Gastroesophageal sphincter (tissue), 4 donors: ENCODE data around the gene SDK2. TPM values are rescaled to one million over a fixed set of nuclear protein-coding genes. Genes with fewer than 3 reads are reported as not detected.

Experiments used
- ATAC-seq: fragments of 150-250 bp; one replicate; pipeline ENCODE4 v1.9.1; 2016; ENCODE audit warnings: mild to moderate bottlenecking, moderate library complexity
- H3K27ac ChIP-seq, 4 donors: fragments of 200-600 bp; sonication (generic) in 3 of 4; 1 replicate in 3 of 4; 2 replicates in 1 of 4; pipeline ENCODE4 v1.5.1; 2016 to 2019
- H3K27me3 ChIP-seq: fragments of 200-600 bp; sonication (generic); one replicate; pipeline ENCODE4 v1.5.1; 2019
- H3K36me3 ChIP-seq, 2 donors: fragments of 200-600 bp; sonication (generic); one replicate each; pipeline ENCODE4 v1.5.1; 2019; ENCODE audit warnings: control low read depth in 1 of 2
- H3K4me1 ChIP-seq, 3 donors: fragments of 200-600 bp; sonication (generic); 1 replicate in 2 of 3; 2 replicates in 1 of 3; pipeline ENCODE4 v1.5.1; 2016 to 2019; ENCODE audit warnings: control low read depth in 2 of 3
- H3K4me3 ChIP-seq, 2 donors: fragments of 200-600 bp; sonication (generic); one replicate each; pipeline ENCODE4 v1.5.1; 2019; ENCODE audit warnings: mild to moderate bottlenecking in 1 of 2, moderate library complexity in 1 of 2
- H3K9me3 ChIP-seq, 3 donors: fragments of 200-600 bp; sonication (generic); one replicate each; pipeline ENCODE4 v1.5.1; 2017 to 2019; ENCODE audit warnings: control low read depth in 2 of 3
- EP300 ChIP-seq: sonication (generic); formaldehyde crosslinking; IDR thresholded peaks from one replicate; pipeline ENCODE4 v1.6.1; 2017; ENCODE audit warnings: antibody characterized with exemption, mild to moderate bottlenecking
- POLR2A ChIP-seq, 2 donors: fragments of 450-650 bp; IDR thresholded peaks; one replicate each; pipeline ENCODE4 v1.6.1; 2017; ENCODE audit warnings: antibody characterized with exemption in 2 of 2, mild to moderate bottlenecking in 2 of 2, moderate library complexity in 1 of 2
- POLR2AphosphoS5 ChIP-seq: sonication (generic); formaldehyde crosslinking; IDR thresholded peaks from one replicate; pipeline ENCODE4 v1.6.1; 2017; ENCODE audit warnings: antibody characterized with exemption
- WGBS, 2 donors: methylation state at CpG; one replicate each; pipeline ENCODE4 v1.1.5; 2018; ENCODE audit warnings: low coverage in 1 of 2; 5-methylcytosine and 5-hydroxymethylcytosine counted together
- total RNA-seq, 4 donors: library from RNA; depleted of rRNA; stranded (reverse); fragments of >200 nt; gene quantifications; one replicate each; pipeline ENCODE4 v1.1.0, GENCODE V29; 2016
- TF ChIP-seq, protein P1 (sequence below), 4 experiments: fragments of 200-600 bp in 2 of 4; fragments of 450-650 bp in 2 of 4; sonication (generic) in 1 of 4; IDR thresholded peaks; one replicate each; pipeline ENCODE4 v1.5.1; 2017 to 2019; ENCODE audit warnings: antibody characterized with exemption in 4 of 4, mild to moderate bottlenecking in 2 of 4, moderate library complexity in 2 of 4

The SDK2 gene
- total RNA-seq, 4 donors from 2014 or later, result 0.31 to 2.0 (median 0.78) TPM

DNA sequence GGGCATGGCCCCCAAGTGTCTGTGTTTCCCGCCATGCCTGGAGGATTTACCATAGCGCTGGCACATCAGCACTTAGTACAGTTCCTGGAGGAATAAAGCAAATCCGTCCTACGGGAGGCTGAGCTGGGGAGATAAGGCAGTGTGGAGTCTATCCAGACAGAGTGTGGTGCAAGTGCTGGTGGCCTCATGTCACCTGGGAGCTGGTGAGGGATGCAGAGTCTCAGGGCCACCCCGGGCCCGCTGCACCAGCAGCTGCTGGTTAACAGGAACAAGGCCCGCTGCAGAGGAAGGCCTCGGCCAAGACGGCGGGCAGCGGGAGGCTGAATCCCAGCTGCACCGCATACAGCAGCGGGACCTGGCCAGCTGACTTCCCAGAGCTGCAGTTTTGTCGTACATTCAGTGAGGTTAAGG, 275.1 kb downstream of the SDK2 start:
- H3K9me3 ChIP-seq, result no peaks in the 10 kb centered on the region
- H3K4me3 ChIP-seq, result no peak overlapping the region
- no peaks in the 10 kb centered on the region for H3K27me3 ChIP-seq
- no peak for ATAC-seq
- H3K36me3 ChIP-seq, result no peaks in the 10 kb centered on the region
- no peak for TF ChIP-seq POLR2AphosphoS5
- no peak for TF ChIP-seq POLR2A (IDR thresholded peaks at IDR 0.05)
- no peak for TF ChIP-seq EP300
- TF ChIP-seq, protein P1, sequence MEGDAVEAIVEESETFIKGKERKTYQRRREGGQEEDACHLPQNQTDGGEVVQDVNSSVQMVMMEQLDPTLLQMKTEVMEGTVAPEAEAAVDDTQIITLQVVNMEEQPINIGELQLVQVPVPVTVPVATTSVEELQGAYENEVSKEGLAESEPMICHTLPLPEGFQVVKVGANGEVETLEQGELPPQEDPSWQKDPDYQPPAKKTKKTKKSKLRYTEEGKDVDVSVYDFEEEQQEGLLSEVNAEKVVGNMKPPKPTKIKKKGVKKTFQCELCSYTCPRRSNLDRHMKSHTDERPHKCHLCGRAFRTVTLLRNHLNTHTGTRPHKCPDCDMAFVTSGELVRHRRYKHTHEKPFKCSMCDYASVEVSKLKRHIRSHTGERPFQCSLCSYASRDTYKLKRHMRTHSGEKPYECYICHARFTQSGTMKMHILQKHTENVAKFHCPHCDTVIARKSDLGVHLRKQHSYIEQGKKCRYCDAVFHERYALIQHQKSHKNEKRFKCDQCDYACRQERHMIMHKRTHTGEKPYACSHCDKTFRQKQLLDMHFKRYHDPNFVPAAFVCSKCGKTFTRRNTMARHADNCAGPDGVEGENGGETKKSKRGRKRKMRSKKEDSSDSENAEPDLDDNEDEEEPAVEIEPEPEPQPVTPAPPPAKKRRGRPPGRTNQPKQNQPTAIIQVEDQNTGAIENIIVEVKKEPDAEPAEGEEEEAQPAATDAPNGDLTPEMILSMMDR (IDR thresholded peaks at IDR 0.05), result no peak
- H3K27ac ChIP-seq, result no peak overlapping the region
- 72 to 100% methylated on average over 2 to 7 of the region's 14 CpGs for WGBS, 2 donors
- peaks cover 0 to 20% (median 0%) of the 10 kb centered on the region in 3 donors for H3K4me1 ChIP-seq

DNA sequence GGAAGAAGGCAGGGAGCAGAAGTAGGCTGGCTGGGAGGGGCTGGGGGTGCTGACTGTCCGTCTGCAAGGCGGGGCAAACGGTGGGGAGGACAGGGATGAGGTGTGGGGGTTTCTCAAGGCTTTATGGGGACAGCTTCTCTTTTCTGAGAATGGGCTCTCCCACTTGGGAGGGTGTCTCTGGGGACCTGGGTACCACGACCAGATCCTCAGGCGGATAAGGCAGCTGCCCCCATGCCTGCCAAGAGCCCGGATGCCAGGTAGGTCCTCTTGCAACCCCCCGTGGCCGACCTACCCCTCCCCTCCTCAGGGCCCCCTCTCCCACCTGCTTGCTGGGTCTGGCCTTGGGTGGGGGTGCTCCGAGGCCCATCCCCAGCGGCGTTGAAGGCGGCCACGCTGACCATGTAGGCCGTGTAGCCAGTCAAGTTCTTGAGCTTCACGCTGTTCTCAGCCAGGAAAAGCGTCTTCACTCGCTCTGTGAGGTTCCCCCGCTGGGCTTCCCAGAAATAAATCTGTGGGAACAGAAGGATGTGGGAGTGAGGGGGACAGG, 276.1 kb downstream of the SDK2 start:
- Histone ChIP-seq H3K4me3 (no peak overlapping the region), H3K9me3 (no peaks in the 10 kb centered on the region), H3K27me3 (no peaks in the 10 kb centered on the region), H3K4me1 (peaks cover 0 to 20% (median 0%) of the 10 kb centered on the region in 3 donors), H3K36me3 (no peaks in the 10 kb centered on the region), H3K27ac (no peak overlapping the region)
- 87% methylated on average over 6 of the region's 18 CpGs; no CpG with 5 or more reads in 1 of the 2 donors for WGBS, 2 donors
- no peak for TF ChIP-seq EP300
- TF ChIP-seq POLR2A (IDR thresholded peaks at IDR 0.05), result no peak
- no peak for TF ChIP-seq POLR2AphosphoS5
- TF ChIP-seq, protein P1 (IDR thresholded peaks at IDR 0.05), result no peak
- ATAC-seq, result no peak

DNA sequence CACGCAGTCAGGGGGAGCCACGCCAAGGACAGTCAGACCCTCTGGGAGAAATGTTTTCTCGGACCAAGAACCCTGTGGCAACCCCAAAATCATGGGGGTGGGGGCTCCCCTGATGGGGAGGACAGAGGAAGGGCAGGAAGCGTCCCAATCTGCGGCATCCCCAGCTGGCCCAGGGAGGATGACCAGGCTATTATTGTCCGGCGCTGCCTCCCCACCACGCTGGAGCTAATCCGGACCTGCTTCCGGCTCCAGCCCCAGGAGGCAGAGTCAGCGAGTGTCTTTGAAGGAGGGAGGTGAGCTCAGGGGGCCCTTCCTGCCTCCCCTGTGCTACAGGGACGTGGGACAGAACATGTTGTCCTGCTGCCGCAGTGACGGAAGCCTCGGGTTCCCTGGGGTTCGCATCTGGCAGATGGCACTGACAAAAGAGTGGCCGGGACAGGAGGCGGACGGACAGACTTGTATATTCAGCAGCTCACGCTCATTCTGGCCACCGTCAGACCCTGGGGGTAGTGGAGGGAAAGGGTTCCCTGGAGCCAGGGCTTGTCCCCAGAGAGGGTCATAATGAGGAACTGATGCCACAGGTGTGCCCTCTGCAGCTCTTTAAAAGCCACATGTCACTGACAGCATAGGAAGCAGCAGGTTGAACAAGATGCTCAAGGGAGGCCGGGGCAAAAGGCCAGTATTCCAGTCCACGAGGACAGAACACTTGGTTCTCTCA, 278.2 kb downstream of the SDK2 start:
- Histone ChIP-seq H3K27me3 (no peaks in the 10 kb centered on the region), H3K4me3 (peak overlapping the region in 1 of 2 donors; percentile 4), H3K9me3 (no peaks in the 10 kb centered on the region), H3K4me1 (peaks cover 0 to 20% (median 0%) of the 10 kb centered on the region in 3 donors), H3K36me3 (no peaks in the 10 kb centered on the region), H3K27ac (peak overlapping the region in 3 of 4 donors; percentile 60 to 69 (median 60))
- peak; percentile 37 for ATAC-seq
- 46 to 49% methylated on average over 2 to 6 of the region's 23 CpGs for whole genome bisulfite sequencing, 2 donors
- TF ChIP-seq, protein P1 (IDR thresholded peaks at IDR 0.05), result no peak
- TF ChIP-seq EP300 (no peak), POLR2AphosphoS5 (peak; percentile 21), POLR2A (IDR thresholded peaks at IDR 0.05) (no peak)

GRCh38 chr17:73365301-73365874, 278.9 kb downstream of the SDK2 start:
- Histone ChIP-seq H3K27ac (peak overlapping the region in 3 of 4 donors; percentile 60 to 69 (median 60)), H3K9me3 (no peaks in the 10 kb centered on the region), H3K36me3 (no peaks in the 10 kb centered on the region), H3K4me1 (peaks cover 0 to 23% (median 0%) of the 10 kb centered on the region in 3 donors), H3K4me3 (peak overlapping the region in 1 of 2 donors; percentile 4), H3K27me3 (no peaks in the 10 kb centered on the region)
- no CpG with 5 or more reads among the region's 20 CpGs for WGBS, 2 donors
- no peak for TF ChIP-seq EP300
- TF ChIP-seq POLR2AphosphoS5, result no peak
- TF ChIP-seq POLR2A (IDR thresholded peaks at IDR 0.05), result no peak
- TF ChIP-seq, protein P1 (IDR thresholded peaks at IDR 0.05), result no peak
- ATAC-seq, result no peak
